Liver (tissue), 9 donors: ENCODE data around the gene LSM14B. TPM values are rescaled to one million over a fixed set of nuclear protein-coding genes. Genes with fewer than 3 reads are reported as not detected.

Experiments
- DNase-seq: peaks from one replicate; pipeline ENCODE4 v3.0.0-alpha.2; 2017; ENCODE audit warnings: low spot score
- H3K27ac ChIP-seq, 2 donors: one replicate each; pipeline ENCODE4 v1.7.0; 2013; ENCODE audit warnings: inconsistent platforms in 2 of 2, low read length in 2 of 2, control low read depth in 1 of 2, low read depth in 1 of 2, mild to moderate bottlenecking in 1 of 2
- H3K27me3 ChIP-seq, 4 donors: one replicate each; pipeline versions ENCODE4 v1.6.1 to v1.7.0; 2013; ENCODE audit warnings: low read length in 3 of 4, inconsistent platforms in 1 of 4, mild to moderate bottlenecking in 1 of 4, moderate library complexity in 1 of 4; ENCODE audit not compliant: control insufficient read depth in 4 of 4, insufficient read depth in 4 of 4
- H3K36me3 ChIP-seq, 4 donors: one replicate each; pipeline versions ENCODE4 v1.6.1 to v1.7.0; 2013; ENCODE audit warnings: low read length in 3 of 4, mild to moderate bottlenecking in 3 of 4, low read depth in 1 of 4, moderate library complexity in 1 of 4; ENCODE audit not compliant: control insufficient read depth in 4 of 4, insufficient read depth in 3 of 4
- H3K4me1 ChIP-seq, 4 donors: one replicate each; pipeline versions ENCODE4 v1.6.1 to v1.7.0; 2013; ENCODE audit warnings: low read length in 3 of 4, mild to moderate bottlenecking in 3 of 4, moderate library complexity in 1 of 4; ENCODE audit not compliant: control insufficient read depth in 4 of 4, insufficient read depth in 4 of 4
- H3K4me3 ChIP-seq, 3 donors: one replicate each; pipeline versions ENCODE4 v1.6.1 to v1.7.0; 2013; ENCODE audit warnings: low read length in 3 of 3, control low read depth in 1 of 3, low read depth in 1 of 3, mild to moderate bottlenecking in 1 of 3
- H3K9ac ChIP-seq, 2 donors: one replicate each; pipeline ENCODE4 v1.7.0; 2013; ENCODE audit warnings: low read length in 2 of 2, mild to moderate bottlenecking in 2 of 2, moderate library complexity in 2 of 2, control low read depth in 1 of 2, low read depth in 1 of 2
- H3K9me3 ChIP-seq, 4 donors: one replicate each; pipeline versions ENCODE4 v1.6.1 to v1.7.0; 2013; ENCODE audit warnings: low read length in 3 of 4; ENCODE audit not compliant: control insufficient read depth in 4 of 4
- FOXA2 ChIP-seq: IDR thresholded peaks from 2 replicates; pipeline ENCODE4 v1.6.1; 2016; ENCODE audit warnings: antibody characterized with exemption
- HNF4A ChIP-seq, 2 donors: conservative IDR thresholded peaks; 2 replicates each; pipeline ENCODE4 v1.6.1; 2016; ENCODE audit warnings: antibody characterized with exemption in 2 of 2, mild to moderate bottlenecking in 2 of 2
- HNF4G ChIP-seq: IDR thresholded peaks from 2 replicates; pipeline ENCODE4 v1.6.1; 2016; ENCODE audit warnings: antibody characterized with exemption
- JUND ChIP-seq, 2 donors: IDR thresholded peaks; 2 replicates each; pipeline ENCODE4 v1.6.1; 2016; ENCODE audit warnings: antibody characterized with exemption in 2 of 2
- NR2F2 ChIP-seq: IDR thresholded peaks from 2 replicates; pipeline ENCODE4 v1.6.1; 2016; ENCODE audit warnings: antibody characterized with exemption
- RAD21 ChIP-seq, 2 donors: IDR thresholded peaks; 2 replicates each; pipeline ENCODE4 v1.6.1; 2016; ENCODE audit warnings: antibody characterized with exemption in 2 of 2, mild to moderate bottlenecking in 2 of 2
- RXRA ChIP-seq, 2 donors: IDR thresholded peaks; 2 replicates each; pipeline ENCODE4 v1.6.1; 2017 to 2018; ENCODE audit warnings: antibody characterized with exemption in 2 of 2, mild to moderate bottlenecking in 1 of 2
- SP1 ChIP-seq: IDR thresholded peaks from 2 replicates; pipeline ENCODE4 v1.6.1; 2018; ENCODE audit warnings: antibody characterized with exemption, mild to moderate bottlenecking
- TAF1 ChIP-seq: conservative IDR thresholded peaks from 2 replicates; pipeline ENCODE4 v1.6.1; 2016; ENCODE audit warnings: antibody characterized with exemption, mild to moderate bottlenecking
- YY1 ChIP-seq: IDR thresholded peaks from 2 replicates; pipeline ENCODE4 v1.6.1; 2016; ENCODE audit warnings: antibody characterized with exemption, mild to moderate bottlenecking
- WGBS: extraction: QIAGEN DNeasy Blood & Tissue Kit; methylation state at CpG from one replicate; pipeline ENCODE4 v1.1.7; 2013; 5-methylcytosine and 5-hydroxymethylcytosine counted together
- polyA plus RNA-seq, 2 donors: library from polyadenylated mRNA; stranded (reverse) in 1 of 2; unstranded in 1 of 2; fragments of 200-250 nt in 1 of 2; fragments of >200 nt in 1 of 2; fragmentation: Nextera tagmentation in 1 of 2; extraction: Ambion mirVana in 1 of 2; gene quantifications; one replicate each; pipeline versions ENCODE4 v1.2.1 to v1.2.3, GENCODE V29; 2013 to 2015
- total RNA-seq, 2 donors: library from RNA; depleted of rRNA; stranded (reverse); fragments of >200 nt; gene quantifications; one replicate each; pipeline ENCODE4 v1.2.3, GENCODE V29; 2014
- TF ChIP-seq, protein P1 (sequence below): IDR thresholded peaks from 2 replicates; pipeline ENCODE4 v1.6.1; 2016; ENCODE audit warnings: antibody characterized with exemption, mild to moderate bottlenecking
- TF ChIP-seq, protein P2 (sequence below): IDR thresholded peaks from 2 replicates; pipeline ENCODE4 v1.6.1; 2016; ENCODE audit warnings: antibody characterized with exemption
- TF ChIP-seq, protein P3 (sequence below): IDR thresholded peaks from 2 replicates; pipeline ENCODE4 v1.6.1; 2016; ENCODE audit warnings: antibody characterized with exemption
- TF ChIP-seq, protein P4 (sequence below): fragments of 150-350 bp; IDR thresholded peaks from 2 replicates; pipeline ENCODE4 v1.5.1; 2017; ENCODE audit warnings: improper control_type of control experiment, low read depth, low read length; ENCODE audit not compliant: missing input control
- TF ChIP-seq, protein P5 (sequence below): IDR thresholded peaks from 2 replicates; pipeline ENCODE4 v1.6.1; 2016; ENCODE audit warnings: antibody characterized with exemption
- donor health status: healthy.
- donor health status: healthy.
- donor health status: healthy.
- donor health status: healthy.
- donor health status: healthy.

Gene LSM14B
- total and polyA plus RNA-seq, 4 donors, result 0.99 to 15.9 (median 13.3) TPM

DNA sequence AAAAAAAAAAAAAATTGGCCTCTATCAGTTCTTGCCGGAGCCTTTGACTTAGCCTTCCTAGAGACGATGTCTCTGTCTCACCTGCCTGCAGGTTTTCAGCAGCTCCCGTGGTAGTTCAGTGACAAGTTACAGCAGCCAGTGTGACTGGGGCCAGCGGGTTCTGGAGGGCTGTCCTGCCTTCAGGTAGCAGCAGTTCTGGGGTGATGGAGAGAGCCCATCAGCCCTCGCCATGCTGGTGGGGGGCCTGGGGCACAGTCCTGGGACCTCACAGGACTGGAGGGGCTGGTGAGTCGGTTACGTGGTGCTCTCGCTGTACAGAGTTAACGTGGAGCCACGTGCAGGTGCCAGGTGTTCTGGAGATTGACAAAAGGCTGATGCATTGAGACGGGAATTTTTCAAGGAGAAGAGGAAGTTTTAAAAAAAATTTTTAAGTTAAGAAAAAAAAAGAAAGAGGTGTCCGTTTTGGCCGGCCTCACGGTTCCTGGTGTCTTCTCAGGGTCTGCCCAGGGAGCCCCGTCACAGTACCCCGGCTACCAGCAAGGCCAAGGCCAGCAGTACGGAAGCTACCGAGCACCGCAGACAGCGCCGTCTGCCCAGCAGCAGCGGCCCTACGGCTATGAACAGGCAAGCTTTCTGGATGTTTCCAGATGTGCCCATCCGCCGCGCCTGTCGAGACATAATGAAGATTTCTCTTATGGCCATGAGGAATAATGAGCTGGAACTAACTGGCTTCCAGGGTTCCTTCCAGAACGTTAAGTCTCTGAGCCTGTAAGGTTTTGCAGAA, 51.9 kb downstream of the LSM14B start:
- Histone ChIP-seq H3K9ac (no peak overlapping the region), H3K36me3 (peaks cover 0 to 20% (median 4%) of the 10 kb centered on the region in 4 donors), H3K27me3 (no peaks in the 10 kb centered on the region), H3K27ac (no peak overlapping the region), H3K9me3 (no peaks in the 10 kb centered on the region), H3K4me3 (no peak overlapping the region), H3K4me1 (peaks cover 3 to 24% (median 8%) of the 10 kb centered on the region in 4 donors)
- DNase-seq, result no peak
- TF ChIP-seq JUND (IDR thresholded peaks at IDR 0.05) (no peak), HNF4A (conservative IDR thresholded peaks at IDR 0.05) (no peak), YY1 (no peak), FOXA2 (no peak), SP1 (no peak), RXRA (IDR thresholded peaks at IDR 0.05) (no peak), HNF4G (no peak)
- TF ChIP-seq, protein P1, sequence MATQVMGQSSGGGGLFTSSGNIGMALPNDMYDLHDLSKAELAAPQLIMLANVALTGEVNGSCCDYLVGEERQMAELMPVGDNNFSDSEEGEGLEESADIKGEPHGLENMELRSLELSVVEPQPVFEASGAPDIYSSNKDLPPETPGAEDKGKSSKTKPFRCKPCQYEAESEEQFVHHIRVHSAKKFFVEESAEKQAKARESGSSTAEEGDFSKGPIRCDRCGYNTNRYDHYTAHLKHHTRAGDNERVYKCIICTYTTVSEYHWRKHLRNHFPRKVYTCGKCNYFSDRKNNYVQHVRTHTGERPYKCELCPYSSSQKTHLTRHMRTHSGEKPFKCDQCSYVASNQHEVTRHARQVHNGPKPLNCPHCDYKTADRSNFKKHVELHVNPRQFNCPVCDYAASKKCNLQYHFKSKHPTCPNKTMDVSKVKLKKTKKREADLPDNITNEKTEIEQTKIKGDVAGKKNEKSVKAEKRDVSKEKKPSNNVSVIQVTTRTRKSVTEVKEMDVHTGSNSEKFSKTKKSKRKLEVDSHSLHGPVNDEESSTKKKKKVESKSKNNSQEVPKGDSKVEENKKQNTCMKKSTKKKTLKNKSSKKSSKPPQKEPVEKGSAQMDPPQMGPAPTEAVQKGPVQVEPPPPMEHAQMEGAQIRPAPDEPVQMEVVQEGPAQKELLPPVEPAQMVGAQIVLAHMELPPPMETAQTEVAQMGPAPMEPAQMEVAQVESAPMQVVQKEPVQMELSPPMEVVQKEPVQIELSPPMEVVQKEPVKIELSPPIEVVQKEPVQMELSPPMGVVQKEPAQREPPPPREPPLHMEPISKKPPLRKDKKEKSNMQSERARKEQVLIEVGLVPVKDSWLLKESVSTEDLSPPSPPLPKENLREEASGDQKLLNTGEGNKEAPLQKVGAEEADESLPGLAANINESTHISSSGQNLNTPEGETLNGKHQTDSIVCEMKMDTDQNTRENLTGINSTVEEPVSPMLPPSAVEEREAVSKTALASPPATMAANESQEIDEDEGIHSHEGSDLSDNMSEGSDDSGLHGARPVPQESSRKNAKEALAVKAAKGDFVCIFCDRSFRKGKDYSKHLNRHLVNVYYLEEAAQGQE, result no peak
- TF ChIP-seq, protein P2, sequence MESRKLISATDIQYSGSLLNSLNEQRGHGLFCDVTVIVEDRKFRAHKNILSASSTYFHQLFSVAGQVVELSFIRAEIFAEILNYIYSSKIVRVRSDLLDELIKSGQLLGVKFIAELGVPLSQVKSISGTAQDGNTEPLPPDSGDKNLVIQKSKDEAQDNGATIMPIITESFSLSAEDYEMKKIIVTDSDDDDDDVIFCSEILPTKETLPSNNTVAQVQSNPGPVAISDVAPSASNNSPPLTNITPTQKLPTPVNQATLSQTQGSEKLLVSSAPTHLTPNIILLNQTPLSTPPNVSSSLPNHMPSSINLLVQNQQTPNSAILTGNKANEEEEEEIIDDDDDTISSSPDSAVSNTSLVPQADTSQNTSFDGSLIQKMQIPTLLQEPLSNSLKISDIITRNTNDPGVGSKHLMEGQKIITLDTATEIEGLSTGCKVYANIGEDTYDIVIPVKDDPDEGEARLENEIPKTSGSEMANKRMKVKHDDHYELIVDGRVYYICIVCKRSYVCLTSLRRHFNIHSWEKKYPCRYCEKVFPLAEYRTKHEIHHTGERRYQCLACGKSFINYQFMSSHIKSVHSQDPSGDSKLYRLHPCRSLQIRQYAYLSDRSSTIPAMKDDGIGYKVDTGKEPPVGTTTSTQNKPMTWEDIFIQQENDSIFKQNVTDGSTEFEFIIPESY, result no peak
- TF ChIP-seq, protein P3, sequence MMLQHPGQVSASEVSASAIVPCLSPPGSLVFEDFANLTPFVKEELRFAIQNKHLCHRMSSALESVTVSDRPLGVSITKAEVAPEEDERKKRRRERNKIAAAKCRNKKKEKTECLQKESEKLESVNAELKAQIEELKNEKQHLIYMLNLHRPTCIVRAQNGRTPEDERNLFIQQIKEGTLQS, result no peak
- TF ChIP-seq, protein P4, sequence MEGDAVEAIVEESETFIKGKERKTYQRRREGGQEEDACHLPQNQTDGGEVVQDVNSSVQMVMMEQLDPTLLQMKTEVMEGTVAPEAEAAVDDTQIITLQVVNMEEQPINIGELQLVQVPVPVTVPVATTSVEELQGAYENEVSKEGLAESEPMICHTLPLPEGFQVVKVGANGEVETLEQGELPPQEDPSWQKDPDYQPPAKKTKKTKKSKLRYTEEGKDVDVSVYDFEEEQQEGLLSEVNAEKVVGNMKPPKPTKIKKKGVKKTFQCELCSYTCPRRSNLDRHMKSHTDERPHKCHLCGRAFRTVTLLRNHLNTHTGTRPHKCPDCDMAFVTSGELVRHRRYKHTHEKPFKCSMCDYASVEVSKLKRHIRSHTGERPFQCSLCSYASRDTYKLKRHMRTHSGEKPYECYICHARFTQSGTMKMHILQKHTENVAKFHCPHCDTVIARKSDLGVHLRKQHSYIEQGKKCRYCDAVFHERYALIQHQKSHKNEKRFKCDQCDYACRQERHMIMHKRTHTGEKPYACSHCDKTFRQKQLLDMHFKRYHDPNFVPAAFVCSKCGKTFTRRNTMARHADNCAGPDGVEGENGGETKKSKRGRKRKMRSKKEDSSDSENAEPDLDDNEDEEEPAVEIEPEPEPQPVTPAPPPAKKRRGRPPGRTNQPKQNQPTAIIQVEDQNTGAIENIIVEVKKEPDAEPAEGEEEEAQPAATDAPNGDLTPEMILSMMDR, result no peak
- WGBS, result 97% methylated on average over 28 of the region's 28 CpGs

DNA sequence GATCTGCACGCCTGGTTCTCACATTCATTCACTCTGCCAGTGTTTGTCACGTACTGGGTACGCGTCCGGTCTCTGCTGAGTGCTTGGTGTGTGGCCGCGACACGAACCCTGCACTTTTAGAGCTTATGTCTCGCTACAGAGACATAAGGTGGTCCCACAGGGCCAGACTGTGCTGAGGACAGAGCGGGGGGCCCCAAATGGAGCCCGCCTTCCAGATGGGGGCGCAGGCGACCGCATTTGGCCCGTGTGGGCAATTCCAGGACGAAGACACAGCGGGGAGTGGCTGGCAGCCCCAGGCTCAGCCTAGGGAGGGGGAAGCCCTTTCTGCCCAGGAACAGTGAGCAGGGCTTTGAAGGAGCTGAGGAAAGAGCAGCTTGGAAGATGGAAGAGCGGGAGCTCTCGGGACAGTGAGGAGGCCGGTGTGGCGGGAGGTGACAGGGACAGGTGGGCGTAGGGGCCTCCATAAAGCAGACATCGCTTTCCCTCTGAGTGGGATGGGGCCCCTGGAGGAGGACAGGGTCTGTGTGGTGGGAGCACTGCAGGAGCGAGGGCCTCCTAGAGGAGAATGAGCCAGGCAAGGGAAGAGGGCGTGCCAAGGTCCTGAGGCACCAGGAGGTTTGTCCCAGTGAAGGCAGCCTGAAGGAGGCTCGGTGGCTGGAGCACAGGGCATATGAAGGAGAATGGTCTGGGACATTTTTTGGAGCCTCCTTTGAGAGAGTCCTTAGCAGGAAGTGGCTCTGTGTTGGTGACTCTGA, 52.8 kb downstream of the LSM14B start:
- Histone ChIP-seq H3K27me3 (no peaks in the 10 kb centered on the region), H3K4me3 (no peak overlapping the region), H3K27ac (peak overlapping the region in 1 of 2 donors; percentile 97), H3K9ac (no peak overlapping the region), H3K9me3 (no peaks in the 10 kb centered on the region), H3K36me3 (peaks cover 0 to 19% (median 4%) of the 10 kb centered on the region in 4 donors), H3K4me1 (peaks cover 3 to 27% (median 8%) of the 10 kb centered on the region in 4 donors)
- 97% methylated on average over 26 of the region's 26 CpGs for WGBS
- DNase-seq, result no peak
- TF ChIP-seq TAF1 (no peak), NR2F2 (no peak), RXRA (IDR thresholded peaks at IDR 0.05) (no peak), YY1 (no peak), RAD21 (IDR thresholded peaks at IDR 0.05) (no peak), FOXA2 (no peak), JUND (IDR thresholded peaks at IDR 0.05) (no peak)
- TF ChIP-seq, protein P5, sequence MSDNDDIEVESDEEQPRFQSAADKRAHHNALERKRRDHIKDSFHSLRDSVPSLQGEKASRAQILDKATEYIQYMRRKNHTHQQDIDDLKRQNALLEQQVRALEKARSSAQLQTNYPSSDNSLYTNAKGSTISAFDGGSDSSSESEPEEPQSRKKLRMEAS, result no peak
- TF ChIP-seq, protein P2, result no peak
- TF ChIP-seq, protein P1, result no peak
